ENCODE data around the gene SMIM24. TPM values are rescaled to one million over a fixed set of nuclear protein-coding genes. Genes with fewer than 3 reads are reported as not detected.

The SMIM24 gene
- total RNA-seq, 6 experiments from 2014 or later, result 2.1 to 38.1 (median 6.6) TPM; not detected in 1

DNA sequence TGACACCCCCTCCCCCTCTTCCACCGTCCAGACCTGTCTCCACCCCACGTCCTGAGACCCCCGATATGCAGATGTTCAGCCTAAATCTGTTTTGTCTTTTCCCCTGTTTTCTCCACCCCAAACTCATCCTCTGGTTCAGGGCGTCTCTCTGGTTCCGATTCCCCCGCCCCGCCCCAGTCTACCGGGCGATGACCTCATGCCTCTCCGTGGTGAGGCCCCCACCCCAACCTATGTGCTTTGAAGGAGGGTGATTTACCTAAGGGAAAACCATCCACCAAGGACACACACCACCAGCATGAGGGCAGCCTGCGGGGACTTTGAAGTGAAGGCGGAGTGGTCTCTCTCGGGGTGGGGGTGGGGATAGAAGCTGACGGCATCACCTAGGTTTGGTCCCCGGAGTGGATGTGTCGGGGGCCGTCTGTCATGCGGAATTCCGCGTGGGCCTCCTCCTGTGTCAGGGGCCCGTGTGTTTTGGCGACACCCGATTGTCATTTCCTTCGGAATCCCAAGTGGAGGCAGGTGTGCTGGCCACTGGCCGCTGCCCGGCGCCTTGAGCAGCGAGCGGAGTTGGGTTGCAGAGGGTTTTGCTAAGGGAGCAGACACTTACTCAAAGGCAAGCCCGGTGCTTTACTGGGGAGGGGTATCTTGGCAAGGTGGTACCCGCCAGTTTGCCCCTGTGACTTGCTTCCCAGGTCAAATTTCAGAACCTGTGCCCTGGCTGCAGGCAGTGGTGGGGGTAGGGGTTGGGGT, 27.2 kb upstream of the SMIM24 start:
- peak overlapping the region; percentile 63 to 99 (median 89) for H3K4me3 ChIP-seq

DNA sequence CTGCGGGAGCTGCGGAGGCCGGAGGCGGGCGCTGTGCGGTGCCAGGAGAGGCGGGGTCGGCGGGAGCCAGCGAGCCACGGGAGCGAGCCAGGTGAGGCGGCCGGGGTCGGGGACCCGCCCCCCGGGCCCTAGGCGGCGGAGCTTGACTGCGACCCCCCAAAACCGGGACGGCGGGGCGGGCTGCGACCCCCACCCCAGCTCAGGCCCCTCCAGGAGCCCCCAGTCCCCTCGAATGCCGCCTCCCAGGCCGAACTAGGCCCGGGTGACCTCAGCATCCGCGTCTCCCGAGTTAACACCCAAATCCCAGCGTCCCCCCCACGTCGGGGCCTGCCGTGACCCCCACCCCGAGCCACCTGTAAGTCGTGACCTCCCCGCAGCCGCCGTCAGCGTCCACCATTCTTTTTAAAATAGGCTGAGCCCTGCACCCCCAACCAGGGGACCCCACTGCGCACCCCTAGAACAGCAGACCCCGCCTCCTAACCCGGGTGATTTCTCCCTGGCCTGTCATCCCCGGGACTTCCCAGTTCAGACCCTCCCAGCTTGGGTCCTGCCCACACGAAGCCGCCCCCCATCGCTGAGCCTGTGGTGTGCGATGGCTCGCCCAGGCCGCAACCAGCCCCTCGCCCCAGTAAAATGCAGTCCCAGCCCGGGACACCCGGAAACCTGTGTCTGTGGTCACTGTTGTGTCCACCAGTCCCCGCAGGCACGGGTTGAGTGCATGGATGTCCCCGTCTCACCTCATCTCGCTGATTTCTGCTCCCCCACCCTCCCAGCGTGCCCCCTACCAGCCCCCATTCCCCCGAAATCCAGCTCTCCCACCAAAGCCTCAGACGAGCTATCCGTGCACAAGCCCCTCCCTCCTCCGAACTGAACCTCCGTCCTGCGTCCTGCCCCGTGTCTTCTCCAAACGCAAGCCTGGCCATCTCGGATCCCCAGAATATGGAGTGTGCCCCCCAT, 26.3 kb upstream of the SMIM24 start:
- Histone ChIP-seq H3K4me3 (peak overlapping the region; percentile 63 to 99 (median 89)), H3K27ac (peak overlapping the region; percentile 79 to 92 (median 87)), H3K4me1 (peaks cover 0 to 28% (median 11%) of the 10 kb centered on the region in 4 donors), H3K27me3 (no peaks in the 10 kb centered on the region), H3K9me3 (no peaks in the 10 kb centered on the region), H3K36me3 (peaks cover 0 to 3% (median 0%) of the 10 kb centered on the region in 4 donors)
- intact Hi-C loops (cut with DNase I), result no loop called here
- peak in 3 of 4 donors; percentile 0 to 5 (median 1) for ATAC-seq
- TF ChIP-seq POLR2A (IDR thresholded peaks at IDR 0.05), result peak; percentile 0
- TF ChIP-seq, protein P1, sequence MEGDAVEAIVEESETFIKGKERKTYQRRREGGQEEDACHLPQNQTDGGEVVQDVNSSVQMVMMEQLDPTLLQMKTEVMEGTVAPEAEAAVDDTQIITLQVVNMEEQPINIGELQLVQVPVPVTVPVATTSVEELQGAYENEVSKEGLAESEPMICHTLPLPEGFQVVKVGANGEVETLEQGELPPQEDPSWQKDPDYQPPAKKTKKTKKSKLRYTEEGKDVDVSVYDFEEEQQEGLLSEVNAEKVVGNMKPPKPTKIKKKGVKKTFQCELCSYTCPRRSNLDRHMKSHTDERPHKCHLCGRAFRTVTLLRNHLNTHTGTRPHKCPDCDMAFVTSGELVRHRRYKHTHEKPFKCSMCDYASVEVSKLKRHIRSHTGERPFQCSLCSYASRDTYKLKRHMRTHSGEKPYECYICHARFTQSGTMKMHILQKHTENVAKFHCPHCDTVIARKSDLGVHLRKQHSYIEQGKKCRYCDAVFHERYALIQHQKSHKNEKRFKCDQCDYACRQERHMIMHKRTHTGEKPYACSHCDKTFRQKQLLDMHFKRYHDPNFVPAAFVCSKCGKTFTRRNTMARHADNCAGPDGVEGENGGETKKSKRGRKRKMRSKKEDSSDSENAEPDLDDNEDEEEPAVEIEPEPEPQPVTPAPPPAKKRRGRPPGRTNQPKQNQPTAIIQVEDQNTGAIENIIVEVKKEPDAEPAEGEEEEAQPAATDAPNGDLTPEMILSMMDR (IDR thresholded peaks at IDR 0.05), result no peak
- DNase-seq, result peak in 2 of 3 donors; percentile 69 to 73
- WGBS (ENCODE audit: insufficient coverage, low coverage, low lambda C conversion rate, missing lambda C conversion rate), result under 1% methylated on average over 22 of the region's 69 CpGs

More for the DNA sequence above, 27.2 kb upstream of the SMIM24 start:
- Histone ChIP-seq H3K27ac (peak overlapping the region; percentile 86 to 92 (median 87)), H3K4me1 (peaks cover 0 to 35% (median 13%) of the 10 kb centered on the region in 4 donors), H3K9me3 (no peaks in the 10 kb centered on the region), H3K36me3 (peaks cover 0 to 3% (median 0%) of the 10 kb centered on the region in 4 donors), H3K27me3 (no peaks in the 10 kb centered on the region)
- DNase-seq (peak in 1 of 3 donors; percentile 81), ATAC-seq (peak; percentile 46 to 64 (median 58))
- 16% methylated on average over 21 of the region's 31 CpGs for WGBS (ENCODE audit: insufficient coverage, low coverage, low lambda C conversion rate, missing lambda C conversion rate)
- intact Hi-C loops (cut with DNase I), result no loop called here
- TF ChIP-seq, protein P1 (IDR thresholded peaks at IDR 0.05), result no peak
- TF ChIP-seq POLR2A (IDR thresholded peaks at IDR 0.05), result no peak

DNA sequence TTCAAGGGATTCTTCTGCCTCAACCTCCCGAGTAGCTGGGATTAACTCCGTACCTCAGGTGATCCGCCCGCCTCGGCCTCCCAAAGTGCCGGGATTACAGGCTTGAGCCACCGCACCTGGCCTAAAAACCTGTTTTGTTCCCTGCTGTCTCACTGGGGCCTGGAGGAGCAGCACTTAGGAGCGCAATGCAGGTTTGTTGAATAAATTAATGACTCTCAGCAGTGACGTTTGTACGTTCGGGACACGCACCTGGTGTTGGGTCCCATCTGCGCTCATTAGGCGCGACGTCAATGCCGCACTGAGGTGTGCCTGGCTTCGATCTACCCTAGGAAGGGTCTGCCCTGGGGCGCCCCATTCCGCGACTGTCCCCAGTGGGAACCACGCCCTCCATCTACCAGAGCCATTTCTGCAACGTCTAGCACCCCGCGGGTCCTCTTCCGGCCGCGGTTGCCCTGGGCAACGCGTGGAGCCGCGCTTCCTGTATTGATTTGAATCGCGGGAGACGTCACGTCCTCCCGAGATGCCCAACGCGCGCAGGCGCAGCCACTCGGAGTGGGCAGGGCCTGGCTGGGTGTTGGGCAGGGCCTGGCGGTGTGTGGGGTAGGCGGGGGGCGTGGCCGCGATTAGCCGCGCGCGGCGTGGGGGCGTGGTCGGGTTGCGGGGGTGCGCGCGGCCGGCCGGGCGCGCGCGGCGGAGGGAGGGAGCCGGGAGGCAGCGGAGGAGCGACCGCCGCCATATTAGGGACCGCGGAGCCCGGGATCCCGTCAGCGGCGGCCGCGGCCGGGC, 25.5 kb upstream of the SMIM24 start, which contains the start of gene FZR1:
Gene FZR1 (plus strand): TSS at position 714 of the 786 bp plus-strand sequence. CDS start 16,679 bp downstream, outside the sequence.
- DNase-seq (peak; percentile 99 to 100 (median 100)), ATAC-seq (peak; percentile 86 to 91 (median 89))
- Histone ChIP-seq H3K4me3 (peak within 1 kb of the TSS; percentile 63 to 99 (median 89)), H3K9me3 (no peaks in the 10 kb centered on the region), H3K4me1 (peaks cover 0 to 19% (median 7%) of the 10 kb centered on the region in 4 donors), H3K27me3 (no peaks in the 10 kb centered on the region), H3K36me3 (peaks cover 0 to 3% (median 0%) of the 10 kb centered on the region in 4 donors), H3K27ac (peak within 1 kb of the TSS; percentile 79 to 92 (median 87))
- intact Hi-C loops (cut with DNase I), result no loop called here
- TF ChIP-seq, protein P1 (IDR thresholded peaks at IDR 0.05), result peak in 1 of 4 donors; percentile 7
- TF ChIP-seq POLR2A (IDR thresholded peaks at IDR 0.05), result peak; percentile 84
- WGBS (ENCODE audit: insufficient coverage, low coverage, low lambda C conversion rate, missing lambda C conversion rate), result 1% methylated on average over 25 of the region's 79 CpGs

DNA sequence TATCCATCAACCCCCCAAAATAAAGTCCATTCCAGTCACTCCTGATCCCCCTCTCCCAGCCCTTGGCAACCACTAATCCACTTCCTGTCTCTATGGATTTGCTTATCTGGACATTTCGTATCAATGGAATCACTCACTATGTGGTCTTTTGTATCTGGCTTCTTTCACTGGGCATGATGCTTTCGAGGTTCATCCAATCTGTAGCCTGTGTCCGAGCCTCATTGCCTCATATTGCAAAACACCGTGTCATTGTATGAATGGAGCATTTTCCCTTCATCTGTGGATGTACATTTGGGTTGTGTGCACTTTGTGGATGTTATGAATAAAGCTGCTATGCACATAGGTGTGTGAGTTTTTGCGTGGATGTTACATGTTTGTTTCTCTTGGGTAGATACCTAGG, 24.4 kb upstream of the SMIM24 start:
- 61% methylated on average over 5 of the region's 5 CpGs for WGBS (ENCODE audit: insufficient coverage, low coverage, low lambda C conversion rate, missing lambda C conversion rate)
- H3K9me3 ChIP-seq, result no peaks in the 10 kb centered on the region
- H3K36me3 ChIP-seq, result peaks cover 0 to 3% (median 0%) of the 10 kb centered on the region in 4 donors
- H3K27ac ChIP-seq, result no peak overlapping the region
- peak overlapping the region in 1 of 3 donors; percentile 50 for H3K4me3 ChIP-seq
- no peak for TF ChIP-seq POLR2A (IDR thresholded peaks at IDR 0.05)
- TF ChIP-seq, protein P1 (IDR thresholded peaks at IDR 0.05), result no peak
- intact Hi-C loops (cut with DNase I), result no loop called here
- H3K27me3 ChIP-seq, result no peaks in the 10 kb centered on the region
- H3K4me1 ChIP-seq, result peaks cover 0 to 23% (median 8%) of the 10 kb centered on the region in 4 donors
- ATAC-seq, result no peak
- no peak for DNase-seq

Data from right lobe of liver (tissue), 6 donors.